ENCODE results near the gene PCAT6. TPM values are rescaled to one million over a fixed set of nuclear protein-coding genes. Genes with fewer than 3 reads are reported as not detected.
A peak's percentile ranks its signal among the peaks of the same experiment; 100 is the strongest.
"Not testable (repeated sequence)": the region's sequence is repeated elsewhere in the genome, so short reads cannot be mapped to it uniquely, and the experiment has no call there.

PCAT6 gene
- not detected in 2 replicates for total RNA-seq (2014; rRNA removed; shearing (Covaris generic); ENCODE audit: low replicate concordance)

DNA sequence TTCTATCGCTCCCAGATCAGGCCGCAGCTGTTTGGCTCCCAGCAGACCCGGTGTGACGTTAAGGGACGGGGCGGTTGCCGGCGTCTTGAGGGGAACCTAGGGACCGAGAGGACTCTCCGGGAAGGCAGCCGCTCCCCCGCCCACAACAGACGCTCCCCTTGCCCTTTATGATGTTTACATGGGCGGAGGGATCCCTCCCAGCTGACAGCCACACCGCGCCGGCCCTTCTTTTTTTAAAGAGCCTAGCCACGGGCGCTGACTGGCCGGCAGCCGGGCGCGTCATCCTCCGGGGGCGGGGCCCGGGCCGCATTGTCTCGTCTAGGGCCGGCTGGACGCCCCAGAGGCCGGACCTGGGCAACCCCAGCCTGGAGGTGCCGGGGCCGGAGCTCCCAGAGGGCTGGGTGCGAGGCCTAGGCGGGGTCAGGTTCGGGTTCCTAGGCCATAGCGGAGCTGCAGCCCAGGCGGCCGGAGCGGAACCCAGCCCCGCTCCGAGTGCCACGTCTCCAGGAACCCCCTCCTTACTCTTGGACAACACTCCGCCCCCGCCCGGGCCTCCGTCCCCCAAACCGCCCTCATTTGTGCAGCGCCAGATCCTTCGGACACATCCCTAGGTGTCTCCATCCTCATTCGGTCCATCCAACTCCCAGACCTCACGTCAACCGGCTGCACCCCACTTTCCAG, at the start of gene PCAT6:
Gene PCAT6, plus strand, starts transcription at position 340 of the 681 bp plus-strand sequence.
- H3K4me3 ChIP-seq = peak within 1 kb of the TSS; percentile 61
- DNase-seq = peak; percentile 96
- peaks cover 11% of the 10 kb centered on the region for H3K27me3 ChIP-seq
- no peaks in the 10 kb centered on the region for H3K36me3 ChIP-seq
- H3K9me3 ChIP-seq = no peaks in the 10 kb centered on the region

DNA sequence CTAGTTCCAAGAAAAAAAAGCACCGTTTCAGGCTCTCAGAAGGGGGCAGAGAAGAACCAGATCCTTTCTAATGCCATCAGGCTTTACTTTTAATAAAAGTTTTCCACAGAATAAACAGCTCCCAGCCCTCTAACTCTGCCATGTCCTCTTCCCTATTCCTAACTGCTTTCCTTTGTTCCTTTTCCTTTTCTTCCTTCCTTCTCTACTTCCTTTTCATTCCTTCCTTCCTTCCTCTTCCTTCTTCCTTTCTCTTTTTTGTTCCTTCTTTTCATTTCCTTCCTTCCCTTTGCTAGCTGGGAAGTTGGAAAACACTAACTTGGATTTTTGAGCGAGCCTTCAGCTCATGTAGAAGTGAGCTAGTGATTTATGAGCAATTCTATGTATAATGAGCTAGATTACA, 48.7 kb upstream of the PCAT6 start:
- H3K4me3 ChIP-seq = no peak overlapping the region
- DNase-seq = no peak
- H3K9me3 ChIP-seq = no peaks in the 10 kb centered on the region
- H3K27me3 ChIP-seq = no peaks in the 10 kb centered on the region
- peaks cover 64% of the 10 kb centered on the region for H3K36me3 ChIP-seq

DNA sequence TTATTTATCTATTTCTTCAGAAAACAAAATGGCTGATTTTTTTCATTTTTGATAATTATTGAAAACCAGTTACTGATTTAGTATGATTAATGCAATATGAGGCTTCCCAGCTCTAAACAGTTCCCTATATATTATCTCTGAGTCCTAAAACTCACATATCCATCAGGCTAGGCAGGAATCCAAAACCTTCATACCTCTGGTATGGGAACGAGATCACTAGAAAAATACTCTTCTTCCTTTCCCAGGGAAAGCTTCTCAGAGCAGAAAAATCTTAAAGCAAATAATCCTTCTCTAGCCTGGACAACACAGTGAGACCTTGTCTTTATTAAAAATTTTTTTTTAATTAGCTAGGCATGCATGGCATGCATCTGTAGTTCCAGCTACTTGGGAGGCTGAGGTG, 45.0 kb upstream of the PCAT6 start:
- H3K9me3 ChIP-seq = no peaks in the 10 kb centered on the region
- H3K36me3 ChIP-seq = peaks cover 37% of the 10 kb centered on the region
- no peak overlapping the region for H3K4me3 ChIP-seq
- H3K27me3 ChIP-seq = no peaks in the 10 kb centered on the region
- no peak for DNase-seq

DNA sequence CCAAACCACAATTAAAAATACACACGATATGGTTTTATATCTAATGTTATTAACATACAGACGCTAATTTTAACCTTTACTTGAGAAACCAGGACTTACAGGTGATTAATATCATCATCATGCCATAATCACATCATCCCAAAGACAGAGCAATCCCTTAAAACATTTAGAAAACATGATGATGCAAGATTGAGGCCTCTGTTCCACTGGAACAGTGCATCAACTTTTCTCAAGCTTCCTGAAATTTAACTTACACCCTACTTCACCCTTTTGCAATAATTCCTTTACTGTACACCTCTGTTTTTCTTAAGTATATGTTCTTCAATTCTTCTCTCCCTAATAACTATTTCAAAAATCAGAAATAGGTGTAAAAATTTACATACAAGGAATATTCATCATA, 40.6 kb upstream of the PCAT6 start:
- Histone ChIP-seq H3K27me3 (no peaks in the 10 kb centered on the region), H3K36me3 (peaks cover 42% of the 10 kb centered on the region), H3K4me3 (no peak overlapping the region), H3K9me3 (no peaks in the 10 kb centered on the region)
- DNase-seq = no peak

DNA sequence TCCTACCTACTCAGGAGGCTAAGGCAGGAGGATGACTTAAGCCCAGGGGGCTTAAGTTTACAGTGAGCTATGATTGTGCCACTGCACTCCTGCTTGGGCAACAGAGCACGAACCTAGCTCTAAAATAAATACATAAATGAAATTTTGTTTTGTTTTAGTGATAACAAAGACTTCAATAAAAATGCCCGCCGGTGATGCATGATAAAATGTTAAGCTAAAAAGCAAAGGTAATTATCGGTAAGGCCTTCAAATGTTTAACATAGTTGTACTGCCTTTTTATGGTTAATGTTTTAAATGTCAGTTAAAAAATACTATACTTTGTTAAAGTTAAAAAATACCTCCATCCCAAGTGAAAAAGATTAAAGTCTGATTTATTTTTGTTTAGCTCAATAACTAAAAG, 29.6 kb upstream of the PCAT6 start:
- Histone ChIP-seq H3K36me3 (no peaks in the 10 kb centered on the region; the same call in none of the 2 replicates), H3K4me3 (no peak overlapping the region), H3K27me3 (no peaks in the 10 kb centered on the region), H3K9me3 (no peaks in the 10 kb centered on the region)
- DNase-seq = no peak

DNA sequence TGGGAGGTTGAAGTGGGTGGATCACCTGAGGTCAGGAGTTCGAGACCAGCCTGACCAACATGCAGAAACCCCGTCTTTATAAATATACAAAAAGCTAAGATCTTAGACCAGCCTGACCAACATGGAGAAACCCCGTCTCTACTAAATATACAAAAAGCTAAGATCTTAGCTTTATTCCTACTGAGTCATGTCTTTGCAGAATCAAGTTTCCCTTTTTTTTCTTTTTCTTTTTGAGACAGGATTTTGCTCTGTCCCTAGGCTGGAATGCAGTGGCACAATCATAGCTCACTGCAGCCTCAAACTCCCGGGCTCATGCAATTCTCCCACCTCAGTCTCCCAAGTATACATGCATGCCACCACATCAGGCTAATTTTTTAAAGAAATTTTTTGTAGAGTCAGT, 23.9 kb upstream of the PCAT6 start:
- DNase-seq = no peak
- Histone ChIP-seq H3K4me3 (no peak overlapping the region), H3K36me3 (no peaks in the 10 kb centered on the region), H3K27me3 (no peaks in the 10 kb centered on the region), H3K9me3 (no peaks in the 10 kb centered on the region)

DNA sequence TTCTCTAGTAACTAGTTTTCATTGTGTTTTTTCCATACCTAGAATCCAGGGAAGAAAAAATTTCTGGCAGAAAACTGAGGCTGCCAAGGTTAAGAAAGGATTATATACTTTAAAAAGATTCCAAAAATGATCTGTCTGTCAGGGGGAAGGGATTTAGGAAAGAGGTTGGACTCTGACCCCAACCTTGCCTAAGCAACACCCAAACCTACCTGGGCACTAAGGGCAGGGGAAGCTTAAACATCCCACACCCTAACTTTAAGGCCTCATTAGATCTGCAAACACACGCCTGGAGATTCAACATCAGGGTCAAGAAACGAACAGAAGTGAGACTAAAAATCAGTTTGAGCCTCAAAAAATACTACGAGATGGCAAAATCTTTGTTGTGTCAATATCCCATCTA, 22.0 kb upstream of the PCAT6 start:
- no peak overlapping the region for H3K4me3 ChIP-seq
- no peaks in the 10 kb centered on the region for H3K27me3 ChIP-seq
- no peak for DNase-seq
- H3K36me3 ChIP-seq = no peaks in the 10 kb centered on the region
- H3K9me3 ChIP-seq = no peaks in the 10 kb centered on the region

DNA sequence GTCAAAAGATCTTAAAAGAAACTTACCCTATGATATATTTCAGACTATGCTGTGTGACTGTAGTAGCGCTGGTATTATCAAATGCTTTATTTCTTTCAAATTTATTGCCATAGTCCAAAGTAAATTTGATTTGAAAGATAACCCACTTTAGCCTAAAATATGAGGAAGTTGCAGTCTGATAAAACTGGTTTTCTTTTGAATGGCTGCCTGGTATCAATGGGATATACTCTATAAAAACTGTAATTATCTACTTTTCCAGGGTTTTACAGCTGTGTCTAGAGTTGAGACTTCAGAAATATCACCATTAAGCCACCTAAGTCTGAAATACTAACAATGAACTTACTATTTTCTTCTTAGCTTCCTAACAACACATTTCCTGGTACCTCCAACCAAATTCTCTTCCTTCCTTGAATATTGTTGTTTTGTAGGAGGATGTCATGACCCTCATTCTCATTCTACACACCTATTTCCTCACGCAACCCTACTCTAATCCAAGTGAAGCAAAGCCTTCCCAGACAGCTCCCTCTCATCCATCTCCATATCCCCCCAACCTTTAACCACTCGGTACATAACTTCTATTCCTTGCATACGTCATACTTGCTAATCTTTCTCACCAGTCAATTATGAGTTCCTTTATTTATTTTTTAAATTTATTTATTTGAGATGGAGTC, 19.5 kb upstream of the PCAT6 start:
- H3K36me3 ChIP-seq = no peaks in the 10 kb centered on the region
- H3K27me3 ChIP-seq = no peaks in the 10 kb centered on the region
- H3K4me3 ChIP-seq = no peak overlapping the region
- no peaks in the 10 kb centered on the region for H3K9me3 ChIP-seq
- no peak for DNase-seq

DNA sequence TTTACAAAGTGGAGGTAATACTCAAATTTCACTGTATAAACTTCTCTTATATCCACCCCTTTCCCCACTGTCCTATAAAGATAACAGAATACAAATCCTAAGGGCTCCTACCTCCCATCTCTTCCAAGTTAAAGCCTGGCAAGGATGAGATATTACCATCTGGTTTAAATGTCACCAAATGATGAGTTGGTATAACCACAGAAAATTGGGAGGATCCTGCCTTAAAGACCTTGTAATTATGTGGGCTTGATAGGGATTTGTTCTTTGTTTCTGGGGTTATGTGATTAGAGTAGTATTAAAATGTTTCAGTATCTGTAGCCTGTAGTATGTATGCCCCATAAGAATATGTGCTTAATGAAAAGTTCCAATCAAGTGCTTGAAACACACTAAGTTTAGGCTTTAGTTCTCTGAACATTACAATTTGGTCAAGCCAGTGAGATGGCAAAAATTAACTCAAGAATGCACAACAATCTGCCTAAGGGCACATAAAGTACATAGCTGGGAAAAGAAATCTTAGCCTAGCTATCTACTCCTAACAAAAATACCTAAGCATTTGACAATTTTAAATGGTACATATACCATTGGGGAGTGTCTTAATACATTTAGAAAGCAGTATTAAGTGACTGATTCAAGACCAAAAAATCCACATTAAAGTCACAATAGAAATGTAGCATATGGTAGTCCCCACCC, 16.6 kb upstream of the PCAT6 start:
- H3K4me3 ChIP-seq = no peak overlapping the region
- H3K9me3 ChIP-seq = no peaks in the 10 kb centered on the region
- DNase-seq = no peak
- no peaks in the 10 kb centered on the region for H3K27me3 ChIP-seq
- H3K36me3 ChIP-seq = no peaks in the 10 kb centered on the region

DNA sequence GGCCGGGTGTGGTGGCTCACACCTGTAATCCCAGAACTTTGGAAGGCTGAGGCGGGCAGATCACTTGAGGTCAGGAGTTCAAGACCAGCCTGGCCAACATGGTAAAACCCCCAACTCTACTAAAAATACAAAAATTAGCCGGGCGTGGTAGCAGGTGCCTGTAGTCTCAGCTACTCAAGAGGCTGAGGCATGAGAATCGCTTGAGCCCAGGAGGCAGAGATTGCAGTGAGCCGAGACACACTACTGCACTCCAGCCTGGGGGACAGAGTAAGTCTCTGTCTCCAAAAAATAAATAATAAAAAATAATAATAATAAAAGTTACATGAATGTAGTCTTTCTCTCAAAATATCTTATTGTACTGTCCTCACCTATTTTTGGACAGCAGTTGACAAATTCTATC, 15.8 kb upstream of the PCAT6 start:
- H3K9me3 ChIP-seq, H3K27me3 ChIP-seq, H3K36me3 ChIP-seq: not testable (repeated sequence)

DNA sequence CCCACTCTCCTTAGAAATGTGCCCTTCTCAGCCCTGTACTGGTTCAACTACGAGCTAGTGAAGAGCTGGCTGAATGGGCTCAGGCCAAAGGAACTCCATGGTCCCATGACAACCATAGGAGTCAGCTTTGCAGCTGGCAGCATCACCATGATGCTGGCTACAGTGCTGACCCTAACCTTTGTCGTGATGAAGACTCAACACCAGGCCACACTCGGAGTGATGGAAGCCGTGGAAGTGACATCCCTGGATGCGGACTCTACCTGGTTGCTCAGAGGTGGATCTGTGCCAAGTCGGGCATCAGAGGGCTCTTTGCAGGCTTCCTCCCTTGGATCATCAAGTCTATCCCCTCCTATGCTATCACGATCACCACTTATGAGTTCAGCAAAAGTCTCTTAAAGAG, 14.1 kb upstream of the PCAT6 start:
- H3K27me3 ChIP-seq = no peaks in the 10 kb centered on the region
- H3K36me3 ChIP-seq = no peaks in the 10 kb centered on the region
- H3K4me3 ChIP-seq = no peak overlapping the region
- no peak for DNase-seq
- no peaks in the 10 kb centered on the region for H3K9me3 ChIP-seq

More for the DNA sequence above, 15.8 kb upstream of the PCAT6 start:
- H3K4me3 ChIP-seq, DNase-seq: not testable (repeated sequence)

DNA sequence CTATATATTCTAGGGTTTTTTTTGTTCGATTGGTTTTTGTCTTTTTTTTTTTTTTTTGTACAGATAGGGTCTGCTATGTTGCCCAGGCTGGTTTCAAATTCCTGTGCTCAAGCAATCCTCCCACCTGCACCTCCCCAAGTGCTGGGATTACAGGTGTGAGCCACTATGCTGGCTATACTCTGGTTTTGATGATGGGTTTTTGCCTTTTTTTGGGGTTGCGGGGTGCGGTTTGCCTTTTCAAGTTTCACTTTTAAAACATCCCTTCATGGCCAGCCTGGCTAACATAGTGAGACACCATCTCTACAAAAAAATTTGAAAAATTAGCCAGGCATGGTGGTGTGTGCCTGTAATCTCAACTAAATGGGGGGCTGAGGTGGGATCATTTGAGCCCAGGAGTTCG, 12.5 kb upstream of the PCAT6 start:
- no peak for DNase-seq
- H3K36me3 ChIP-seq = no peaks in the 10 kb centered on the region; the same call in 1 of the 2 replicates
- no peak overlapping the region for H3K4me3 ChIP-seq
- no peaks in the 10 kb centered on the region for H3K9me3 ChIP-seq
- H3K27me3 ChIP-seq = no peaks in the 10 kb centered on the region

DNA sequence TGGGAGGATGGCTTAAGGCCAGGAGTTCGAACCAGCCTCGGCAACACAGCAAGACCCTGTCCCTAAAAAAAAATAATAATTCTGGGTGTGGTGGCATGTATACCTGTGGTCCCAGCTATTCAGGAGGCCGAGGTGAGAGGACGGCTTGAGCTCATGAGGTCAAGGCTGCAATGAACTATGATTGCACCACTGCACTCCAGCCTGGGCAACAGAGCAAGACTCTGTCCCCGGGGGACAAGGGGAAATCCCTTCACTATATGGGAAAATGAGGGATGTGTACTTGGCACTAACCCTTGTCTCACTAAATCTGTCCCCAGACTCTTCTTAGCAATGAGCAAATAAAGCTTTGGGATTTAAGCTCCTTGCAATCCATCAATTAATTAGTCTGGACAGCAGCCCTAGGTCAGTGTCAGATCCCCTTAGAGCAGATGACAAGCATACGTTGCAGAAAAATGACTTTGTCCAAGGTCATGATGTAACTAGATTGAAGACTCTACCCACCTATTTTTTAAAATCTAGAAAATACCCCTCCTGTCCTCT, 11.9 kb upstream of the PCAT6 start:
- no peak for DNase-seq

DNA sequence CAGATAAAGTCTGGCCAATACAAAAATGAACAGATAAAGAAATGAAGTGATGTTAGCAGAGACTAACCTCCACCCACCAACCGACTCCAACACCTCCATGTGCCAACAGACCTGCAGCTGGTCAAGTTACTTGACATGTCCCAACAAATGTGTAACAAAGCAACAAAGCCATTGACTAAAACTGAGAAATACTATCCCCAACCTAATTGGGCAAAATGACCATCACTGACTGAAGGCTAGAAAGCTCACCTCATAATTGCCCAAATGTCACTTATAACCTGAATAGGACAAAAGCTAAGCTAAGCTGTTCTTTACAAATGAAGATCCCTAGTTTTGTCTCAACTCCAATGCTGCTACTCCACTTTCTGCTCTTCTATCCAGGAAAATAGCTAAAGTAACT, 10.0 kb upstream of the PCAT6 start:
- Histone ChIP-seq H3K9me3 (no peaks in the 10 kb centered on the region), H3K36me3 (peaks cover 4% of the 10 kb centered on the region)

More for the DNA sequence above, 11.9 kb upstream of the PCAT6 start:
- Histone ChIP-seq H3K4me3 (no peak overlapping the region), H3K27me3 (no peaks in the 10 kb centered on the region), H3K9me3 (no peaks in the 10 kb centered on the region), H3K36me3 (no peaks in the 10 kb centered on the region; the same call in 1 of the 2 replicates)

DNA sequence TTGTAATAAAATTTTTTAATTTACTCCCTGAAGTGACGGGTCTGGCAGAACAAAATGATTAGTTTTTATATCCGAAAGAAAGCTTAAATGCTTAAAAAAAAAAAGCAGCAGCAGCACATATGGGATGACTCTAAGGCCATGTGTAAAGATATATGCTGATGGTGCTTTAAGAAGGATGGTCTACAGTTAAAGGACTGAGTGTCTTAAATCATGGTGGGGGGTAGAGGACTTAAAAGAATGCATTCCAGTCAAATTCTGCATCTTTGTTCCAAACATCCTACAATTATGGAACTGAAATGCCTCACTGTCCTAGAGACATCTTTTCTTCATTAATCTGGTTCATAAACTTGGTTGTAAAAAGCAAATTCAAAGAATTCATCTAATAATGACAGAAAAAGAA, 9.6 kb upstream of the PCAT6 start:
- Histone ChIP-seq H3K36me3 (peaks cover 4% of the 10 kb centered on the region), H3K9me3 (no peaks in the 10 kb centered on the region), H3K27me3 (no peaks in the 10 kb centered on the region), H3K4me3 (no peak overlapping the region)
- DNase-seq = no peak

More for the DNA sequence above, 10.0 kb upstream of the PCAT6 start:
- Histone ChIP-seq H3K4me3 (no peak overlapping the region), H3K27me3 (no peaks in the 10 kb centered on the region)
- no peak for DNase-seq

DNA sequence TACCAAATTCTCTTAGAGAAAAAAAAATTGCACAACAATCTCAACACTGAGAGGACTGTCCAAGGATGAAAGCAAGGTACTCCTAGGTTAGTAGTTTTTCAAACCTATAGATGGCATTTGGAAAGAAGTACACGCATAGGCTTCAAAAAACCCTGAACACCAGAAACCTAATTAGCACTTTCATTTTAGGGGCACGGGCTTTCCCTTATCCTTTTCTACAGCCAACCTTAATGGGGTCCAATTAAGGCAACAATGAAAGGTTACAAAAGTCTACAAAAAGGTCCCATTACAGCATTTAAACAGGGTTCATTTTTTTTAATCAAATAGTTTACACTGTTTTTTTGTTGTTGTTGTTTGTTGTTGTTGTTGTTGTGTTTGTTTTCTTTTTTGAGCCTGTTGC, 8.7 kb upstream of the PCAT6 start:
- no peak for DNase-seq
- Histone ChIP-seq H3K27me3 (no peaks in the 10 kb centered on the region), H3K36me3 (peaks cover 4% of the 10 kb centered on the region), H3K4me3 (no peak overlapping the region), H3K9me3 (no peaks in the 10 kb centered on the region)

All from MG63 (cell line).